Measurements from ENCODE around the gene MAD2L1BP. TPM values are rescaled to one million over a fixed set of nuclear protein-coding genes. Genes with fewer than 3 reads are reported as not detected.
"Not testable (repeated sequence)": the region's sequence is repeated elsewhere in the genome, so short reads cannot be mapped to it uniquely, and the experiment has no call there.

MAD2L1BP gene
- total and polyA plus RNA-seq, 8 donors, result 6.5 to 18.6 (median 10.1) TPM

DNA sequence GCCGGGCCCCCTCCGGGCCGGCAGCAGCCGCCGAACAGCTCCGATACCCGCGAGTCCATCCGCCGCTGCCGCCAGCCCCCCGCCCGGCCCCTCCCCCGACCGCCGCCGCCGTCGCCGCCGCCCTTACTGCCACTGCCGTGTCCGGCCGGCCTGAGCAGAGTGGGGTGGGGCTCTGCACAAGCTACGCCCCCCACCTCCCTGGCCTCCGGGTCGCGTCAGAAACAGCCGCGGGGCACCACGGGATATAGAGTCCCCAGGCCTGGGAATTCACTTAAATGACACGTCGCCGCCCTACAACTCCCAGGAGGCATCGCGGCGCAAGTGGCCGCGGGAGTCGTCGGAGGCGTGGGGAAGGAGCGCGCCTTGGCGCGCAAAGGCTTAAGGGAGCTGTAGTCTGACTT, 6.5 kb upstream of the MAD2L1BP start, which contains the start of gene GTPBP2:
TSS of gene GTPBP2 (minus strand) at position 161 of the 401 bp plus-strand sequence. CDS start at position 59, 102 bp downstream.
- 0 to 1% methylated on average over 43 to 46 of the region's 46 CpGs for WGBS, 2 donors
- intact Hi-C loops (cut with DNase I), result no loop called here
- peak within 1 kb of the TSS; percentile 51 to 97 (median 82) for H3K4me3 ChIP-seq
- H3K4me1 ChIP-seq, result peaks cover 0 to 21% (median 4%) of the 10 kb centered on the region in 3 donors
- DNase-seq (peak; percentile 95 to 99 (median 98)), ATAC-seq (peak; percentile 85 to 93 (median 86)), FAIRE-seq (peak; percentile 20)
- no peaks in the 10 kb centered on the region for H3K9me3 ChIP-seq
- peaks cover 0 to 16% (median 5%) of the 10 kb centered on the region in 3 donors for H3K36me3 ChIP-seq
- TF ChIP-seq, protein P1, sequence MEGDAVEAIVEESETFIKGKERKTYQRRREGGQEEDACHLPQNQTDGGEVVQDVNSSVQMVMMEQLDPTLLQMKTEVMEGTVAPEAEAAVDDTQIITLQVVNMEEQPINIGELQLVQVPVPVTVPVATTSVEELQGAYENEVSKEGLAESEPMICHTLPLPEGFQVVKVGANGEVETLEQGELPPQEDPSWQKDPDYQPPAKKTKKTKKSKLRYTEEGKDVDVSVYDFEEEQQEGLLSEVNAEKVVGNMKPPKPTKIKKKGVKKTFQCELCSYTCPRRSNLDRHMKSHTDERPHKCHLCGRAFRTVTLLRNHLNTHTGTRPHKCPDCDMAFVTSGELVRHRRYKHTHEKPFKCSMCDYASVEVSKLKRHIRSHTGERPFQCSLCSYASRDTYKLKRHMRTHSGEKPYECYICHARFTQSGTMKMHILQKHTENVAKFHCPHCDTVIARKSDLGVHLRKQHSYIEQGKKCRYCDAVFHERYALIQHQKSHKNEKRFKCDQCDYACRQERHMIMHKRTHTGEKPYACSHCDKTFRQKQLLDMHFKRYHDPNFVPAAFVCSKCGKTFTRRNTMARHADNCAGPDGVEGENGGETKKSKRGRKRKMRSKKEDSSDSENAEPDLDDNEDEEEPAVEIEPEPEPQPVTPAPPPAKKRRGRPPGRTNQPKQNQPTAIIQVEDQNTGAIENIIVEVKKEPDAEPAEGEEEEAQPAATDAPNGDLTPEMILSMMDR (IDR thresholded peaks at IDR 0.05), result no peak
- H3K27me3 ChIP-seq, result no peaks in the 10 kb centered on the region
- H3K27ac ChIP-seq, result peak within 1 kb of the TSS; percentile 87 to 97 (median 93)

DNA sequence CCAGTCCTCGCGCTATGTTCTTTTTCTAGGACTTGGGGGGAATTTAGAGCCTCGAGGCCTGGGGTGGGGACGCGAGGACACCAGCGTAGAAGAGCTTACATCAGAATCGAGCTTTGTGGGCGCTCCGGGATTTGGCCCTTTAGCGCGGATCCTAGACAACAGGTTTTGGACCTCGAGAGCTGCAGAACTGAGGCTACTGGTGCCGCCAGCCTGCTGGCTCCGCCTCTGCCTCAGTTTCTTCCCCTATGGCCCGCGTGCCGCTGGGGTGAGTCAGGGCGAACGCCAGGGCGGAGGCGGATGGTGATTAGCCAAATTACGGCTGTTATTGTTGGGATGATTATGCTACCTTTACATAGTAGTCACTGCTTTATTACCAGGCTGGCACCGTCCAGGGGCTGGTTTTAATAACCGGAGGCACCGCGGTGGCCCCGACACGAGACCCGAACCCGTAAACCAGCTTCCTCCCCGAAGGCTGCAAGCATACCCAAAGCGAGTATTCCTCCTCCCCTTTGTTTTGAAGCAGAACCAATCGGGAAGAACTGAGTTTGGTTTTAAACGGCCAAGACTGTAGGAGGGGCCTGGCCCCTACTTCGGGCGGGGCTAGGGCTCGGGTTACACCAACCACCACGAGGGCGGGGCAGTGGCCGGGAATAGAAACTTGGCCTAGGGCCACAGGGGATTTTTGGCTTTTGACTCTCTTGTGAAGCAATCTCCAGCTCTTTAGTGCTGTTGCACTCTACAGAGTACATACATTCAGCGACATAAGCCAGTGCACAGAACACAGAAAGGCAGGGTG, 5.9 kb upstream of the MAD2L1BP start:
- TF ChIP-seq, protein P1 (IDR thresholded peaks at IDR 0.05), result no peak
- Histone ChIP-seq H3K9me3 (no peaks in the 10 kb centered on the region), H3K36me3 (peaks cover 0 to 10% (median 5%) of the 10 kb centered on the region in 3 donors), H3K27me3 (no peaks in the 10 kb centered on the region), H3K4me1 (peaks cover 0 to 21% (median 4%) of the 10 kb centered on the region in 3 donors), H3K27ac (peak overlapping the region; percentile 87 to 97 (median 93)), H3K4me3 (peak overlapping the region; percentile 51 to 97 (median 82))
- FAIRE-seq (peak; percentile 81), ATAC-seq (peak; percentile 81 to 90 (median 86)), DNase-seq (peak; percentile 89 to 98 (median 96))
- WGBS, 2 donors, result 0% methylated on average over 41 of the region's 41 CpGs
- intact Hi-C loops (cut with DNase I), result no loop called here

DNA sequence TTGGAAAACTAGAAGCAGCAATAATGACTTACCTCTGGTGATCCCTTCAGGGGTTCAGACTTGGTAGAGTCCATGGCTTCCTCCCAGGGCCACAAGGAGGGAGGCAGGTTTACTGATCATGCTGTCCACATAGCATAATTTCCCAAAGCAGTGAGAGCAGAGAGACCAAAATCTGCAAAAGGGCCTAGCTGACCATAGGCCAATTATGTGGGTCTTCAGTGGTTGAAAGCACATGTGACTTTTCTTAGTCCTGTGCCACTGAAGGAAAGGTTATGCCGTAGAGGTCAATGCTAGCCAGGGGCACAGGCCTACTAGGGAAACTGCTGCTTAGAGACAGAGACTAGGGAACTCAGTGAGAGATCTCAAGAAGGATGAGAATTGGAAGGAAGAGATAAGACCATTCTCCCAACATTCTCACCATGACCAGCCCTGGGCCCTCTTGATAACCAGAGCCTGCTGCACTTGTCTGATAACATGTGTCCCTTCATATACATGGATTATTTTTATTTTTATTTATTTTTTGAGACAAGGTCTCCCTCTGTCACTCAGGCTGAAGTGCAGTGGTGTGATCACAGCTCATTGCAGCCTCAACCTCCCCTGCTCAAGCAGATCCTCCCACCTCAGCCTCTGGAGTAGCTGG, 4.5 kb upstream of the MAD2L1BP start:
- Histone ChIP-seq H3K4me3 (no peak overlapping the region), H3K36me3 (no peaks in the 10 kb centered on the region), H3K9me3 (no peaks in the 10 kb centered on the region), H3K4me1 (peaks cover 4 to 23% (median 4%) of the 10 kb centered on the region in 3 donors), H3K27me3 (no peaks in the 10 kb centered on the region), H3K27ac (peak overlapping the region in 1 of 4 donors; percentile 17)
- intact Hi-C loops (cut with DNase I), result no loop called here
- WGBS, 2 donors, result 96 to 98% methylated on average over 1 of the region's 1 CpG
- DNase-seq, result peak in 1 of 6 donors; percentile 8
- no peak for ATAC-seq
- TF ChIP-seq, protein P1 (IDR thresholded peaks at IDR 0.05), result no peak
- no peak for FAIRE-seq

- H3K4me1 ChIP-seq, result peaks cover 0 to 26% (median 15%) of the 10 kb centered on the region in 3 donors
- H3K9me3 ChIP-seq; ATAC-seq; FAIRE-seq; H3K36me3 ChIP-seq; H3K27ac ChIP-seq; intact Hi-C loops (cut with DNase I); H3K4me3 ChIP-seq; H3K27me3 ChIP-seq: not testable (repeated sequence)
- peak in 1 of 6 donors; percentile 9 for DNase-seq
- 84 to 86% methylated on average over 7 of the region's 7 CpGs for WGBS, 2 donors
Observed at GRCh38 chr6:43633002-43633401, 2.6 kb upstream of the MAD2L1BP start.

DNA sequence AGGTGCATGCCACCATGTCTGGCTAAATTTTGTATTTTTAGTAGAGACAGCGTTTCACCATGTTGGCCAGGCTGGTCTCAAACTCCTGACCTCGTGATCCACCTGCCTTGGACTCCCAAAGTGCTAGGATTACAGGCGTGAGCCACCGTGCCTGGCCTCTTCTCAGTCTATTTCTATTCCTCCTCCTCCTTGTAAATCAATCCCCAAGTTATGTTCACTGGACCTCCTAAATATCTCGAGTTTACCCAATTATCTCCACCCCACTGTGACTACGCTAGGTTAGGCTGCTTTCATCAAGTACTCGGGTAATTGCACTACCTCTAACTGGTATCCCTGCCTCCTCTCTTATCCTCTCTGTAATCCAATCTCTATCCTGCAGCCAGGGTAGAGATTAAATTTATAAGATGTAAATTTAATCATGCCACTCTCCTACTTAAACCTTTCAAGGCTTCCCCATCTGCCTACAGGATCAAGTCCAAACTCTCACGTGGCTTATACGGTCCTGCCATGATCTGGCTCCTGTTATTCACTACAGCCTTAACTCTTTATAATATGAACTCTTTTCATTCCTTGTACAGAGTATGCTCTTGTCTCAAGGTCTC, 837 bp upstream of the MAD2L1BP start:
- intact Hi-C loops (cut with DNase I), result no loop called here
- FAIRE-seq, result no peak
- DNase-seq, result no peak
- H3K9me3 ChIP-seq, result no peaks in the 10 kb centered on the region
- no peak overlapping the region for H3K4me3 ChIP-seq
- H3K4me1 ChIP-seq, result peaks cover 0 to 27% (median 15%) of the 10 kb centered on the region in 3 donors
- H3K27me3 ChIP-seq, result no peaks in the 10 kb centered on the region
- TF ChIP-seq, protein P1 (IDR thresholded peaks at IDR 0.05), result no peak
- ATAC-seq, result no peak
- 67 to 72% methylated on average over 9 of the region's 9 CpGs for WGBS, 2 donors
- H3K27ac ChIP-seq, result no peak overlapping the region
- peaks cover 0 to 3% (median under 1%) of the 10 kb centered on the region in 3 donors for H3K36me3 ChIP-seq
